ENCODE data around the gene ANKDD1B. TPM values are rescaled to one million over a fixed set of nuclear protein-coding genes. Genes with fewer than 3 reads are reported as not detected.

ANKDD1B gene
- total and polyA plus RNA-seq, 2 of the 13 experiments (the other 11 are each of a cell fraction or from before 2014, with no cell fraction given) = 0.12 to 0.27 TPM

DNA sequence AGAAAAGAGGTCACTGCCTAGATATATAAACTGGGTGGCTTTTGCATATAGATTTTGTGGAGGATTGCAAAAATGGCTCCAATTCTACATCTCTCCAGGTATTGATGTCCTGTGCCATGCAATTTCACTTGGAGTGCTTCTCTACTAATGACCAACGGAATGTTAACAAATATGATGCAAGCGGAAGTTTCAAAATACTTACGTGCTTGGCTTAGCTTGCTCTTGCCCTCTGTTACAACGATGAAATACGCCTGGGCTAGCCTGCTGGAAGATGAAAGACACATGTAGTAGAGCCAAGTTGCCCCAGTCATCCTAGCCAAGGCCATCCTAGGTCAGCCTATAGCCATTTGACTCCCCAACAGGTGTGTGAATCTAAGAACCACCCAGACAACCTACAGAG lies 109.6 kb downstream of the ANKDD1B start (continued):
- TF ChIP-seq ZNF251 (CRISPR knock-in tag; IDR thresholded peaks at IDR 0.05) (no peak), SCMH1 (CRISPR knock-in tag; IDR thresholded peaks at IDR 0.05; ENCODE audit: borderline replicate concordance) (no peak), HDAC1 (CRISPR knock-in tag; IDR thresholded peaks at IDR 0.05) (peak; percentile 34), ETV6 (CRISPR knock-in tag; conservative IDR thresholded peaks at IDR 0.05) (no peak), CENPT (CRISPR knock-in tag; IDR thresholded peaks at IDR 0.05; ENCODE audit: low read depth) (no peak), KDM6A (CRISPR knock-in tag; IDR thresholded peaks at IDR 0.05; ENCODE audit: low read depth) (0 out of 2 replicates have a peak, but pooled peaks have one; percentile 16), SALL2 (CRISPR knock-in tag; IDR thresholded peaks at IDR 0.05) (no peak), SATB2 (CRISPR knock-in tag; IDR thresholded peaks at IDR 0.05) (no peak), NFE2 (CRISPR knock-in tag; IDR thresholded peaks at IDR 0.05) (no peak), ZNF451 (CRISPR knock-in tag; IDR thresholded peaks at IDR 0.05) (no peak), SOX13 (IDR thresholded peaks at IDR 0.05) (no peak), SOX13 (CRISPR knock-in tag; conservative IDR thresholded peaks at IDR 0.05 in 1 of 2, IDR thresholded peaks at IDR 0.05 in 1 of 2) (peak in 1 of 2 experiments; percentile 55; a peak in 1 of 4 replicates), HDAC2 (CRISPR knock-in tag; IDR thresholded peaks at IDR 0.05) (peak; percentile 32; the same call in 1 of the 2 replicates), SNAPC5 (CRISPR knock-in tag; IDR thresholded peaks at IDR 0.05; ENCODE audit: borderline replicate concordance) (no peak), TARDBP (CRISPR knock-in tag; IDR thresholded peaks at IDR 0.05) (no peak), ZNF430 (CRISPR knock-in tag; IDR thresholded peaks at IDR 0.05) (0 out of 2 replicates have a peak, but pooled peaks have one; percentile 16), NONO (IDR thresholded peaks at IDR 0.05) (no peak), NONO (CRISPR knock-in tag; conservative IDR thresholded peaks at IDR 0.05) (no peak), TRIM24 (CRISPR knock-in tag; IDR thresholded peaks at IDR 0.05) (peak; percentile 76), BCL6 (CRISPR knock-in tag; IDR thresholded peaks at IDR 0.05) (0 out of 2 replicates have a peak, but pooled peaks have one; percentile 40)
- TF ChIP-seq, protein P1, sequence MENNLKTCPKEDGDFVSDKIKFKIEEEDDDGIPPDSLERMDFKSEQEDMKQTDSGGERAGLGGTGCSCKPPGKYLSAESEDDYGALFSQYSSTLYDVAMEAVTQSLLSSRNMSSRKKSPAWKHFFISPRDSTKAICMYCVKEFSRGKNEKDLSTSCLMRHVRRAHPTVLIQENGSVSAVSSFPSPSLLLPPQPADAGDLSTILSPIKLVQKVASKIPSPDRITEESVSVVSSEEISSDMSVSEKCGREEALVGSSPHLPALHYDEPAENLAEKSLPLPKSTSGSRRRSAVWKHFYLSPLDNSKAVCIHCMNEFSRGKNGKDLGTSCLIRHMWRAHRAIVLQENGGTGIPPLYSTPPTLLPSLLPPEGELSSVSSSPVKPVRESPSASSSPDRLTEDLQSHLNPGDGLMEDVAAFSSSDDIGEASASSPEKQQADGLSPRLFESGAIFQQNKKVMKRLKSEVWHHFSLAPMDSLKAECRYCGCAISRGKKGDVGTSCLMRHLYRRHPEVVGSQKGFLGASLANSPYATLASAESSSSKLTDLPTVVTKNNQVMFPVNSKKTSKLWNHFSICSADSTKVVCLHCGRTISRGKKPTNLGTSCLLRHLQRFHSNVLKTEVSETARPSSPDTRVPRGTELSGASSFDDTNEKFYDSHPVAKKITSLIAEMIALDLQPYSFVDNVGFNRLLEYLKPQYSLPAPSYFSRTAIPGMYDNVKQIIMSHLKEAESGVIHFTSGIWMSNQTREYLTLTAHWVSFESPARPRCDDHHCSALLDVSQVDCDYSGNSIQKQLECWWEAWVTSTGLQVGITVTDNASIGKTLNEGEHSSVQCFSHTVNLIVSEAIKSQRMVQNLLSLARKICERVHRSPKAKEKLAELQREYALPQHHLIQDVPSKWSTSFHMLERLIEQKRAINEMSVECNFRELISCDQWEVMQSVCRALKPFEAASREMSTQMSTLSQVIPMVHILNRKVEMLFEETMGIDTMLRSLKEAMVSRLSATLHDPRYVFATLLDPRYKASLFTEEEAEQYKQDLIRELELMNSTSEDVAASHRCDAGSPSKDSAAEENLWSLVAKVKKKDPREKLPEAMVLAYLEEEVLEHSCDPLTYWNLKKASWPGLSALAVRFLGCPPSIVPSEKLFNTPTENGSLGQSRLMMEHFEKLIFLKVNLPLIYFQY (CRISPR knock-in tag; IDR thresholded peaks at IDR 0.05; ENCODE audit: borderline replicate concordance) = no peak; the same call in 1 of the 2 replicates
- TF ChIP-seq, protein P2, sequence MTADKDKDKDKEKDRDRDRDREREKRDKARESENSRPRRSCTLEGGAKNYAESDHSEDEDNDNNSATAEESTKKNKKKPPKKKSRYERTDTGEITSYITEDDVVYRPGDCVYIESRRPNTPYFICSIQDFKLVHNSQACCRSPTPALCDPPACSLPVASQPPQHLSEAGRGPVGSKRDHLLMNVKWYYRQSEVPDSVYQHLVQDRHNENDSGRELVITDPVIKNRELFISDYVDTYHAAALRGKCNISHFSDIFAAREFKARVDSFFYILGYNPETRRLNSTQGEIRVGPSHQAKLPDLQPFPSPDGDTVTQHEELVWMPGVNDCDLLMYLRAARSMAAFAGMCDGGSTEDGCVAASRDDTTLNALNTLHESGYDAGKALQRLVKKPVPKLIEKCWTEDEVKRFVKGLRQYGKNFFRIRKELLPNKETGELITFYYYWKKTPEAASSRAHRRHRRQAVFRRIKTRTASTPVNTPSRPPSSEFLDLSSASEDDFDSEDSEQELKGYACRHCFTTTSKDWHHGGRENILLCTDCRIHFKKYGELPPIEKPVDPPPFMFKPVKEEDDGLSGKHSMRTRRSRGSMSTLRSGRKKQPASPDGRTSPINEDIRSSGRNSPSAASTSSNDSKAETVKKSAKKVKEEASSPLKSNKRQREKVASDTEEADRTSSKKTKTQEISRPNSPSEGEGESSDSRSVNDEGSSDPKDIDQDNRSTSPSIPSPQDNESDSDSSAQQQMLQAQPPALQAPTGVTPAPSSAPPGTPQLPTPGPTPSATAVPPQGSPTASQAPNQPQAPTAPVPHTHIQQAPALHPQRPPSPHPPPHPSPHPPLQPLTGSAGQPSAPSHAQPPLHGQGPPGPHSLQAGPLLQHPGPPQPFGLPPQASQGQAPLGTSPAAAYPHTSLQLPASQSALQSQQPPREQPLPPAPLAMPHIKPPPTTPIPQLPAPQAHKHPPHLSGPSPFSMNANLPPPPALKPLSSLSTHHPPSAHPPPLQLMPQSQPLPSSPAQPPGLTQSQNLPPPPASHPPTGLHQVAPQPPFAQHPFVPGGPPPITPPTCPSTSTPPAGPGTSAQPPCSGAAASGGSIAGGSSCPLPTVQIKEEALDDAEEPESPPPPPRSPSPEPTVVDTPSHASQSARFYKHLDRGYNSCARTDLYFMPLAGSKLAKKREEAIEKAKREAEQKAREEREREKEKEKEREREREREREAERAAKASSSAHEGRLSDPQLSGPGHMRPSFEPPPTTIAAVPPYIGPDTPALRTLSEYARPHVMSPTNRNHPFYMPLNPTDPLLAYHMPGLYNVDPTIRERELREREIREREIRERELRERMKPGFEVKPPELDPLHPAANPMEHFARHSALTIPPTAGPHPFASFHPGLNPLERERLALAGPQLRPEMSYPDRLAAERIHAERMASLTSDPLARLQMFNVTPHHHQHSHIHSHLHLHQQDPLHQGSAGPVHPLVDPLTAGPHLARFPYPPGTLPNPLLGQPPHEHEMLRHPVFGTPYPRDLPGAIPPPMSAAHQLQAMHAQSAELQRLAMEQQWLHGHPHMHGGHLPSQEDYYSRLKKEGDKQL (CRISPR knock-in tag; IDR thresholded peaks at IDR 0.05; ENCODE audit: low read depth) = no peak
